NOMO-1 treated with dmso at 0.1 percent for 144 hours (cell line): ENCODE data around the gene RNF220.

ENCODE experiments used
- DNase-seq: peaks from one replicate; lab custom pipeline; 2025; ENCODE audit not compliant: unreplicated experiment; lab: John Stamatoyannopoulos, UW

Gene RNF220

GRCh38 chr1:44631647-44632539 lies 226.8 kb downstream of the RNF220 start:
- DNase-seq: peak; percentile 84

- DNase-seq: no peak
Measured at GRCh38 chr1:44632598-44632997, 227.5 kb downstream of the RNF220 start.

GRCh38 chr1:44634606-44635189 lies 229.6 kb downstream of the RNF220 start:
- DNase-seq: no peak

GRCh38 chr1:44635439-44635838 lies 230.4 kb downstream of the RNF220 start:
- DNase-seq: no peak

GRCh38 chr1:44636083-44636687 lies 231.1 kb downstream of the RNF220 start:
- DNase-seq: no peak

GRCh38 chr1:44636688-44637598 lies 231.9 kb downstream of the RNF220 start:
- no peak for DNase-seq

- DNase-seq: no peak
Measured at GRCh38 chr1:44637702-44638411, 232.8 kb downstream of the RNF220 start.

- no peak for DNase-seq
Measured at GRCh38 chr1:44640200-44640853, 235.3 kb downstream of the RNF220 start.

- no peak for DNase-seq
Measured at GRCh38 chr1:44641126-44642102, 236.4 kb downstream of the RNF220 start.

- no peak for DNase-seq
Measured at GRCh38 chr1:44642255-44642654, 237.2 kb downstream of the RNF220 start.

- DNase-seq: no peak
Measured at GRCh38 chr1:44642925-44643324, 237.9 kb downstream of the RNF220 start.

GRCh38 chr1:44643721-44644334 lies 238.8 kb downstream of the RNF220 start:
- DNase-seq: no peak

GRCh38 chr1:44644806-44645205 lies 239.8 kb downstream of the RNF220 start:
- DNase-seq: no peak

- no peak for DNase-seq
Measured at GRCh38 chr1:44645476-44646244, 240.6 kb downstream of the RNF220 start.

- DNase-seq: no peak
Measured at GRCh38 chr1:44646261-44647110, 241.4 kb downstream of the RNF220 start.

- DNase-seq: no peak
Measured at GRCh38 chr1:44647896-44648295, 242.8 kb downstream of the RNF220 start.
